Transverse colon (tissue), 4 donors: ENCODE measurements around the gene UBE2Q2. TPM values are rescaled to one million over a fixed set of nuclear protein-coding genes. Genes with fewer than 3 reads are reported as not detected.
"Not testable (repeated sequence)": the region's sequence is repeated elsewhere in the genome, so short reads cannot be mapped to it uniquely, and the experiment has no call there.

Experiments used
- DNase-seq: peaks from one replicate; pipeline ENCODE4 v3.0.0-alpha.2; 2019
- H3K27ac ChIP-seq, 4 donors: fragments of 200-600 bp; sonication (generic); 2 replicates each; pipeline ENCODE4 v1.5.1; 2016 to 2018; ENCODE audit warnings: inconsistent platforms in 4 of 4
- H3K27me3 ChIP-seq: fragments of 200-600 bp; sonication (generic); 2 replicates; pipeline ENCODE4 v1.5.1; 2017; ENCODE audit warnings: inconsistent platforms
- H3K36me3 ChIP-seq, 4 donors: fragments of 200-600 bp; sonication (generic); 2 replicates each; pipeline ENCODE4 v1.5.1; 2017 to 2019; ENCODE audit warnings: inconsistent platforms in 4 of 4
- H3K4me1 ChIP-seq, 4 donors: fragments of 200-600 bp; sonication (generic); 2 replicates each; pipeline ENCODE4 v1.5.1; 2017 to 2020; ENCODE audit warnings: inconsistent platforms in 4 of 4
- H3K4me3 ChIP-seq, 4 donors: fragments of 200-600 bp; sonication (generic); 1 replicate in 1 of 4; 2 replicates in 3 of 4; pipeline versions ENCODE4 v1.5.1 to v1.6.1; 2017 to 2019; ENCODE audit warnings: inconsistent platforms in 4 of 4
- H3K9me3 ChIP-seq, 2 donors: fragments of 200-600 bp; sonication (generic); 2 replicates each; pipeline ENCODE4 v1.5.1; 2017 to 2019; ENCODE audit warnings: inconsistent platforms in 2 of 2
- EP300 ChIP-seq: sonication (generic); formaldehyde crosslinking; IDR thresholded peaks from one replicate; pipeline ENCODE4 v1.6.1; 2017; ENCODE audit warnings: antibody characterized with exemption, low read depth
- POLR2A ChIP-seq: fragments of 450-650 bp; IDR thresholded peaks from one replicate; pipeline ENCODE4 v1.6.1; 2016; ENCODE audit warnings: antibody characterized with exemption, mild to moderate bottlenecking, moderate library complexity
- POLR2AphosphoS5 ChIP-seq, 3 donors: sonication (generic); formaldehyde crosslinking; IDR thresholded peaks; one replicate each; pipeline ENCODE4 v1.6.1; 2016; ENCODE audit warnings: antibody characterized with exemption in 3 of 3
- WGBS, 2 donors: methylation state at CpG; one replicate each; pipeline ENCODE4 v1.1.5; 2018; ENCODE audit warnings: low coverage in 1 of 2; 5-methylcytosine and 5-hydroxymethylcytosine counted together
- in situ Hi-C, 4 donors: fragments of 200-750 bp; cut with MboI; loops; one replicate each; pipeline versions ENCODE4 v1.15.0 to v1.15.1; 2017; ENCODE audit warnings: low sequenced_read_pairs in 3 of 4, low pct_ligation_motif_present in 1 of 4, low pct_unique_long_range_greater_than_20kb in 1 of 4
- intact Hi-C: fragments of 100-400 bp; cut with DNase I; formaldehyde crosslinking; loops from one replicate; pipeline ENCODE4 v1.15.1; 2023; ENCODE audit warnings: low total_unique reads
- total RNA-seq, 4 donors: library from RNA; depleted of rRNA; stranded (reverse); fragments of >200 nt; gene quantifications; one replicate each; pipeline ENCODE4 v1.1.0, GENCODE V29; 2016
- TF ChIP-seq, protein P1 (sequence below), 5 experiments: fragments of 200-600 bp in 3 of 5; fragments of 450-650 bp in 2 of 5; sonication (generic) in 3 of 5; IDR thresholded peaks; 1 replicate in 2 of 5; 2 replicates in 3 of 5; pipeline ENCODE4 v1.5.1; 2016 to 2017; ENCODE audit warnings: antibody characterized with exemption in 5 of 5, inconsistent platforms in 3 of 5, mild to moderate bottlenecking in 2 of 5, moderate library complexity in 1 of 5

UBE2Q2 gene
- 10 to 100 TPM; 21.2 to 53.7 (median 26.9) TPM for total RNA-seq

DNA sequence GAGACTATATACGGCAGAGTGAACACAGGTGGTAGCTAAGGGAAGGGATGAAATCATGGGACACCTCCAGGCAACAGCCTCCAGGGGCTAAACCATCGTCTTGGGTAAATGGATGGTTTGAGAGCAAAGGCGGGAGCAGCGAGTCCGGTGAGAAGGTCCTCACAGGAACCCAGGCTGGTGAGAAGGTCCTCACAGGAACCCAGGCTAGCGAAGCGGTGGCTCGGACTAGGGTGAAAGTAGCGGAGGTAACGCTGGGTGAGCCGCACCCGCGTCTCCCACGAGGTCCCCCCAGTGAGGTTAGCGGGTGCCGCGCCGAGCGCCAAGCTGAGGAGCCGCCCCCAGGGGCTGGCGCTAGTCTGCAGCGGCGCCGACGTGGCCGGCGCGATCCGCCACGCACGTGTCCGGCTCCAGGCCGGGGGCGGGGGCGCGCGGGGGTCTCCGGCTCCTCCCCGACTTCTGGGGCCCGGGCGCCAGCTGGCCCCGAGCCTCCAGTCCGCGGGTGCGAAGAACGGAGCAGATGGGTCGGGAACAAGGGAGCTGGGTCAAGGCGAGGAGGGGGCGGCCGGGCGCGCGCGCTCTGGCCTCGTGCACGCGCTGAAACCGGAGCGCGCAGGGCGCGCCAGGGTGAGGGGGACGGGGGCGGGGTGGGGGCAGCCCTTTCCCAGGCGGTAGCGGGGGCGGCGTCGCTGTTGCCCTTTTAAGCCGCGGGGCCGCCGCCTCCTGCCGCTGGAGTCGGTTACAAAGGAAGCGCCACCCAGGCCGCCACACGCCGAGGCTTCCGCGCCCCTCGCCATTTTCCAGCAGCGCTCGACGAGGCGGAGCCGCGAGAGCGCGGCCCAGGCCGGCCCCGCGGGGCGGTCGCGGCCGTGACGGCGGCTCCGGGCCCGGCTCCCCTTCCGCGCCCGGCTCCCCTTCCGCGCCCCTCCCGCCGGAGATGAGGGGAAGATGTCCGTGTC is at the start of gene UBE2Q2:
UBE2Q2 (plus strand) TSS at position 726 of the 956 bp plus-strand sequence; CDS start at position 946, 220 bp downstream.
- Histone ChIP-seq H3K4me1 (peaks cover 19 to 45% (median 32%) of the 10 kb centered on the region in 4 donors), H3K9me3 (no peaks in the 10 kb centered on the region), H3K27me3 (no peaks in the 10 kb centered on the region), H3K27ac (peak within 1 kb of the TSS; percentile 93 to 97 (median 96)), H3K4me3 (peak within 1 kb of the TSS; percentile 75 to 95 (median 86)), H3K36me3 (no peaks in the 10 kb centered on the region)
- in situ Hi-C loops (no loop called here), intact Hi-C loops (no loop called here)
- TF ChIP-seq EP300, result no peak
- TF ChIP-seq, protein P1, sequence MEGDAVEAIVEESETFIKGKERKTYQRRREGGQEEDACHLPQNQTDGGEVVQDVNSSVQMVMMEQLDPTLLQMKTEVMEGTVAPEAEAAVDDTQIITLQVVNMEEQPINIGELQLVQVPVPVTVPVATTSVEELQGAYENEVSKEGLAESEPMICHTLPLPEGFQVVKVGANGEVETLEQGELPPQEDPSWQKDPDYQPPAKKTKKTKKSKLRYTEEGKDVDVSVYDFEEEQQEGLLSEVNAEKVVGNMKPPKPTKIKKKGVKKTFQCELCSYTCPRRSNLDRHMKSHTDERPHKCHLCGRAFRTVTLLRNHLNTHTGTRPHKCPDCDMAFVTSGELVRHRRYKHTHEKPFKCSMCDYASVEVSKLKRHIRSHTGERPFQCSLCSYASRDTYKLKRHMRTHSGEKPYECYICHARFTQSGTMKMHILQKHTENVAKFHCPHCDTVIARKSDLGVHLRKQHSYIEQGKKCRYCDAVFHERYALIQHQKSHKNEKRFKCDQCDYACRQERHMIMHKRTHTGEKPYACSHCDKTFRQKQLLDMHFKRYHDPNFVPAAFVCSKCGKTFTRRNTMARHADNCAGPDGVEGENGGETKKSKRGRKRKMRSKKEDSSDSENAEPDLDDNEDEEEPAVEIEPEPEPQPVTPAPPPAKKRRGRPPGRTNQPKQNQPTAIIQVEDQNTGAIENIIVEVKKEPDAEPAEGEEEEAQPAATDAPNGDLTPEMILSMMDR (IDR thresholded peaks at IDR 0.05), result peak in 1 of 5 experiments; percentile 11
- DNase-seq, result peak; percentile 74
- 0 to 1% methylated on average over 2 to 59 of the region's 109 CpGs for WGBS, 2 donors

DNA sequence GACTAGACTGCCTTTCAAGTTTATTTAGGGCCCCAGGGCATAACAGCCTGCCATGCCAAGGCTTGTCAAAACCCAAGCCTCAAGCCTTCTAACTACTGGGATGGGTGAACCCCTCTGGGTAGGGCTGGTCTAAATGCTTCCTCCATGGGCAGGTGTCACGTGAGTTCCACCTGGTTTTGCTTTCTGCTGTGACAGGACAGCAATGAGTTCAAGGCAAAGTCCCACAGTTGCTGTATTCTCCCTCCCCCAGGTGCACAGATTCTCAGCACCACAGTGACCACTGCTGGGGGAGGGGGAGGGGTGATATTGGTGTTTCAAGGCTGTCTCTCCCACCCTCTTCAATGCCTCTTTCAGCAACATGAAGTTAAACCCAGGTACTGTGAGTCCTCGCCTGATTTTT is 46.9 kb upstream of the UBE2Q2 start:
- WGBS, 2 donors, result 95 to 100% methylated on average over 1 to 2 of the region's 2 CpGs
- no peaks in the 10 kb centered on the region for H3K4me1 ChIP-seq
- H3K4me3 ChIP-seq, result no peak overlapping the region
- H3K27me3 ChIP-seq, result peaks cover 25% of the 10 kb centered on the region
- no peak for DNase-seq
- H3K36me3 ChIP-seq, result no peaks in the 10 kb centered on the region
- H3K9me3 ChIP-seq, result no peaks in the 10 kb centered on the region
- H3K27ac ChIP-seq, result no peak overlapping the region
- TF ChIP-seq EP300 (no peak), POLR2A (no peak), POLR2AphosphoS5 (IDR thresholded peaks at IDR 0.05) (no peak)
- TF ChIP-seq, protein P1 (IDR thresholded peaks at IDR 0.05), result no peak
- in situ Hi-C loops, result loop anchor here in 1 of 4 donors (10.0 kb wide), 1 partner anchor 62 kb away; no protein-coding TSS in a partner anchor
- intact Hi-C loops, result no loop called here

GRCh38 chr15:75797146-75797545 is 46.1 kb upstream of the UBE2Q2 start:
- H3K36me3 ChIP-seq, H3K4me3 ChIP-seq, intact Hi-C loops, DNase-seq, H3K4me1 ChIP-seq, H3K9me3 ChIP-seq, H3K27ac ChIP-seq: not testable (repeated sequence)
- H3K27me3 ChIP-seq, result peaks cover 31% of the 10 kb centered on the region
- in situ Hi-C loops, result loop anchor here in 1 of 4 donors (10.0 kb wide), 1 partner anchor 62 kb away; no protein-coding TSS in a partner anchor
- WGBS, 2 donors, result 85% methylated on average over 1 of the region's 1 CpG; no CpG with 5 or more reads in 1 of the 2 donors

DNA sequence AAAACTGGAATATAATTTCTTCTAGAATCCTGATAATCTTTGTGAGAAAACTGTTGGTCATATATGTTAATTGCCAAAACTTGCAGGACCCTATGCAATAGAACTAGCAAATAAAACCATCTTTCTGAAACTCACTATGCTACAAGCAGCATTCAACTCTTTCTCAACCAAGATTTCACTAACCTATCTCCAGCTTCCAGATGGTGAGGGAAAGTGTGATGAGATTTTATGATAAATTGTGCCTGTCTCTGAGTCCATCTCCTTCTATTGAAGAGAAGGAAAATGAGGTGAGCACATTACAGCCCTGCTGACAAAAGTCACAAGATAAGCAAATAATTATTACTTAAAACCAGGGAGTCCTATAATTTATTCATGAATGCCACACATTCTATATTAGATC is 44.1 kb upstream of the UBE2Q2 start:
- Histone ChIP-seq H3K4me3 (no peak overlapping the region), H3K36me3 (no peaks in the 10 kb centered on the region), H3K27me3 (peaks cover 39% of the 10 kb centered on the region), H3K9me3 (no peaks in the 10 kb centered on the region), H3K4me1 (peaks cover 0 to 5% (median 2%) of the 10 kb centered on the region in 4 donors), H3K27ac (no peak overlapping the region)
- in situ Hi-C loops (loop anchor here in 1 of 4 donors (10.0 kb wide), 1 partner anchor 64 kb away; no protein-coding TSS in a partner anchor), intact Hi-C loops (no loop called here)
- no peak for DNase-seq
- TF ChIP-seq POLR2A, result no peak
- TF ChIP-seq EP300, result no peak
- TF ChIP-seq, protein P1 (IDR thresholded peaks at IDR 0.05), result no peak
- no peak for TF ChIP-seq POLR2AphosphoS5 (IDR thresholded peaks at IDR 0.05)

DNA sequence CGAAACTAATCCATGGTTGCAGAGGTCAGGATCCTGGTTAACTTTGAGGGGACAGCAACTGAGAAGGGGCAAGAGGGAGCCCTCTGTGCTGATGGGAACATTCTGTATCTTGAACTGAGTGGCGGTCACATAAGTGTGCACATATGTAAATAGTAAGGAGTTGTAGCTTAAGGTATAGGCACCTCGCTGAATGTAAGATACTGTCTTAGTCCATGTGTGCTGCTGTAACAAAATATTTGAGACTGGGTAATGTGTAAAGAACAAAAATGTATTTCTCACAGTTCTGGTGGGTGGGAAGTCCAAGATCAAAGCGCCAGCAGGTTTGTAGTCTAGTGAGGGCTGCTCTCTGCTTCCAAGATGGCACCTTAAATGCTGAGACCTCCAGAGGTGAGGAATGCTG is 42.8 kb upstream of the UBE2Q2 start:
- H3K27ac ChIP-seq, DNase-seq, H3K4me3 ChIP-seq, H3K9me3 ChIP-seq, H3K4me1 ChIP-seq, H3K36me3 ChIP-seq: not testable (repeated sequence)
- intact Hi-C loops (loop anchor here (5.0 to 10.0 kb wide), 2 partner anchors 66 to 118 kb away; no protein-coding TSS in a partner anchor), in situ Hi-C loops (loop anchor here in 2 of 4 donors (10.0 to 25.0 kb wide), 3 partner anchors 76 to 337 kb away; a partner anchor contains a TSS)
- WGBS, 2 donors, result 85 to 89% methylated on average over 3 to 4 of the region's 4 CpGs
- peaks cover 39% of the 10 kb centered on the region for H3K27me3 ChIP-seq
